ENCODE results near the gene OR52E2.
"Not testable (repeated sequence)": the region's sequence is repeated elsewhere in the genome, so short reads cannot be mapped to it uniquely, and the experiment has no call there.

The OR52E2 gene

DNA sequence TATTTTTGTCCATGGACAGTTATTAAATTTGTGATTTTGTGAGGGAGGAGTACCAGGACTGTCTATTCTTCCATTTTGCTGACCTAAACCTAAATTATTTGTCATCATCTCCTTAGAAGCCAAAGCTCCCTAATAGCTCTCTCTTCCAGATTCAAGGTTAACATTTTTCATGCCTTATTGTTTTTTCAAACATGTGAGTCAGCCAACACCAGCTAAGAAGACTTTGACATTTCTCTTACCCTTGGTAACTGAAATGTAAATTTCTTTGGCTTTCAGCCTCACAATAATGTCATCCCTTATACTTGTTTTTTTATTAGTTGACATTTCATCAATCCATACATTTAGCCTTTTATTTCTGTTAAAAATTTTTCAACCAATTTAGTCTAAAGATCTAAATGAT is 29.1 kb upstream of the OR52E2 start:
- no peak overlapping the region for H3K27ac ChIP-seq
- TF ChIP-seq, protein P1, sequence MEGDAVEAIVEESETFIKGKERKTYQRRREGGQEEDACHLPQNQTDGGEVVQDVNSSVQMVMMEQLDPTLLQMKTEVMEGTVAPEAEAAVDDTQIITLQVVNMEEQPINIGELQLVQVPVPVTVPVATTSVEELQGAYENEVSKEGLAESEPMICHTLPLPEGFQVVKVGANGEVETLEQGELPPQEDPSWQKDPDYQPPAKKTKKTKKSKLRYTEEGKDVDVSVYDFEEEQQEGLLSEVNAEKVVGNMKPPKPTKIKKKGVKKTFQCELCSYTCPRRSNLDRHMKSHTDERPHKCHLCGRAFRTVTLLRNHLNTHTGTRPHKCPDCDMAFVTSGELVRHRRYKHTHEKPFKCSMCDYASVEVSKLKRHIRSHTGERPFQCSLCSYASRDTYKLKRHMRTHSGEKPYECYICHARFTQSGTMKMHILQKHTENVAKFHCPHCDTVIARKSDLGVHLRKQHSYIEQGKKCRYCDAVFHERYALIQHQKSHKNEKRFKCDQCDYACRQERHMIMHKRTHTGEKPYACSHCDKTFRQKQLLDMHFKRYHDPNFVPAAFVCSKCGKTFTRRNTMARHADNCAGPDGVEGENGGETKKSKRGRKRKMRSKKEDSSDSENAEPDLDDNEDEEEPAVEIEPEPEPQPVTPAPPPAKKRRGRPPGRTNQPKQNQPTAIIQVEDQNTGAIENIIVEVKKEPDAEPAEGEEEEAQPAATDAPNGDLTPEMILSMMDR (conservative IDR thresholded peaks at IDR 0.05), result no peak

DNA sequence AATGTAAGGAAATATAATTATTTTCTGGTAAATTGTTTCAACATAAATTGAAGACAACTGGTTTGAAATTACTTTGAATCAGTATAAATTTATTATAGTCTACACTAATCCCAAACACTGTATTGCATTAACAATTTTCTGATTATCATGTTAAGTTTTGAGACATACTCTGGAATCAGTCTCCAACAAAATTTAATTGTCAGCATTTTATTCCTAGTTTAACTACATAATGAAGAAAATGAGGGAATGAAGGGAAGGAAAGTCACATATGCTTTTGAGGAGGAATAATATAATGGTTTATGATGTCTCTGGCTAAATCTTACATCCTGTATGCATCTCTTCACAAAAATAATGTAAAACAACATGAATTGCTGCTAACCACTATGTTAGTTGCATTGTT is 24.2 kb upstream of the OR52E2 start:
- no peak overlapping the region for H3K27ac ChIP-seq
- TF ChIP-seq, protein P1 (conservative IDR thresholded peaks at IDR 0.05), result no peak

DNA sequence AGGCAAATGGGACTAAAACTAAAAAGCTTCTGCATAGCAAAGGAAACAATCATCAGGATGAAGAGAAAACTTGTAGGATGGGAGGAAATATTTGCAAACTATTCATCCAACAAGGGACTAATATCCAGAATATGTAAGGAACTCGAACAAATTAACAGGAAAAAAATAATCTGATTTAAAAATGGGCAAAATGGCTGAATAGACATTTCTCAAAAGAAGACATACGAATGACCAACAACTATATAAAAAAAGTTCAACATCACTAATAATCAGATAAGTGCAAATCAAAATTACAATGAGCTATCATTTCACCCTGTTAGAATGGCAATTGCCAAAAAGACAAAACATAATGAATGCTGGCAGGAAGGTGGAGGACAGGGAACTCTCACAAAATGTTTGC is 22.0 kb upstream of the OR52E2 start:
- H3K27ac ChIP-seq, result no peak overlapping the region
- TF ChIP-seq, protein P1 (conservative IDR thresholded peaks at IDR 0.05), result no peak

DNA sequence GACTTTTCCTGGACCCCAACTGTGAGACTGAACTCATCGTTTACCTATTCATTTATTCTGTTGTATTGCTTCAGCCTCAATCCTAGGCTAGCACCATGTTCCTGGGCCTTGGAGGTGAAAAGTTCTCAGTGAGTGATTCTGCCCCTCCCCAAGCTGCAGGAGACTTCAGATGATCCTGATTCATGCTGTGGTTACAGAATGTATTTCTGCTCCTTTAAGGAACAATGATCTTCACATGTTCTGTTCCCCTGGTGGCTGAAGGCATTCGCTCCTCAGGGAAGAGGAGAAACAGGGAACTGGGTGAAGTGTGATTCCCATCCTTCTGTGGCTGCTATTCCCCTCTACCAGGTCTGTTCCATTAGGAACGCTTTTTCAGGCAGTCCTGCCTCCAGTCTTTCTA is 12.4 kb upstream of the OR52E2 start:
- TF ChIP-seq, protein P1 (conservative IDR thresholded peaks at IDR 0.05), result no peak
- H3K27ac ChIP-seq, result no peak overlapping the region

DNA sequence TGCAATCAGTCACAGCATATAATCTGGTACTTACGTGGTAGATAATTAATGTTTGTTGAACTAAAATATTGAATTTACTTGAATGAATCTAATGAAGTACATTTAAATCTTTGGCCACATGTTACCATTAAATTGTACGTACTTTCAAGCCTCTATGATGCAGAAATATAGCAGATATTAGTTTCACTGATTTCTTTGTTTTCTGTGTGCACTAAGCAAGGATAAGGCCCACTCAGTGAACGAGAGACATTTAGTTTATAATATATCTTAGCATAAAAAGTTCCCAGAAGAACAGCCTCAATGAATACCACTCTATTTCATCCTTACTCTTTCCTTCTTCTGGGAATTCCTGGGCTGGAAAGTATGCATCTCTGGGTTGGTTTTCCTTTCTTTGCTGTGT is 9.8 kb upstream of the OR52E2 start, which contains the start of gene OR52E1:
Gene OR52E1 (plus strand): TSS at position 301 of the 400 bp plus-strand sequence.
- H3K27ac ChIP-seq, result no peak within 1 kb of the TSS
- TF ChIP-seq, protein P1 (conservative IDR thresholded peaks at IDR 0.05), result no peak

DNA sequence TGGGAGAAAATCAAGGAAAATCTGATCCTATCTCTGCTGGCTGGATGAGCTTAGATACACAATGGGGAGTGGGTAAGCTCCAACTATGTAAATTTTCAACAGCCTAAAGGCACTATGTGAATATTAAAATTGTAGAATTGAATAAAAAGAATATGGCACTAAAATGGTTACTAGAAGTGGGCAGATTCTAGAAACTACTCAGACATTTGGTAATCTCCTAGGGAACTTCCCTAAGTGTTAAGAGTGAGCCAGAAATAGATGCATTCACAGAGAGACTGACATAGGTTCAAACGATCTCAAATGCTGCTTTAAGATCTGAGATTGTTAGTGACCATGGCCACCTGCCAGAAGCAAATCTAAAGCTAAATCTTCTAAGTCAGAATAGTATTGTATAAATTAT is 5.6 kb upstream of the OR52E2 start:
- TF ChIP-seq, protein P1 (conservative IDR thresholded peaks at IDR 0.05), result no peak
- no peak overlapping the region for H3K27ac ChIP-seq

DNA sequence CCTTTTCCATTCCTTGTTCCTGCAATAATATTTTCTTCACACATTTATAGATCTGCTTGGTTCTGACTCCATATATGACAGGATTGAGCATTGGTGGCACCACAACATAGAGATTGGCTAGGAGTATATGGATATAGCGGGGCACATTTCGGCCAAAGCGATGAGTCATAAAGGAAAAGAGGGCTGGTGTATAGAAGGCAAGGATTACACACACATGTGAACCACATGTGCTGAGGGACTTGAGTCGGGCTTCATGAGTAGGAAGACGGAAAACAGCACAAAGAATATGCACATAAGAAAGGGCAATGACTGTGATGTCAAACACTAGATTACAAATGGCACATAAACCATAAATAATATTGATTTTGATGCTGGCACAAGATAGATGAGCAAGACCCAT is 748 bp downstream of the OR52E2 start:
- H3K27ac ChIP-seq, result not testable (repeated sequence)

DNA sequence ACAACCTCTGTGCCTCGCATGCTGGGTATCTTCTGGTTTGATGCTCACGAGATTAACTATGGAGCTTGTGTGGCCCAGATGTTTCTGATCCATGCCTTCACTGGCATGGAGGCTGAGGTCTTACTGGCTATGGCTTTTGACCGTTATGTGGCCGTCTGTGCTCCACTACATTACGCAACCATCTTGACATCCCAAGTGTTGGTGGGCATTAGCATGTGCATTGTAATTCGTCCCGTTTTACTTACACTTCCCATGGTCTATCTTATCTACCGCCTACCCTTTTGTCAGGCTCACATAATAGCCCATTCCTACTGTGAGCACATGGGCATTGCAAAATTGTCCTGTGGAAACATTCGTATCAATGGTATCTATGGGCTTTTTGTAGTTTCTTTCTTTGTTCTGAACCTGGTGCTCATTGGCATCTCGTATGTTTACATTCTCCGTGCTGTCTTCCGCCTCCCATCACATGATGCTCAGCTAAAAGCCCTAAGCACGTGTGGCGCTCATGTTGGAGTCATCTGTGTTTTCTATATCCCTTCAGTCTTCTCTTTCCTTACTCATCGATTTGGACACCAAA is 12.6 kb downstream of the OR52E2 start:
- TF ChIP-seq, protein P1 (conservative IDR thresholded peaks at IDR 0.05), result no peak
- no peak overlapping the region for H3K27ac ChIP-seq

All from VCaP (cell line).